SU-DHL-6 (cell line): Measurements from ENCODE around the gene IRF2.
A peak's percentile ranks its signal among the peaks of the same experiment; 100 is the strongest.

ENCODE experiments used
- H2AFZ ChIP-seq: fragments of 200-600 bp; sonication (generic); 2 replicates; pipeline ENCODE4 v1.6.1; 2014; ENCODE audit warnings: low read depth, mild to moderate bottlenecking, moderate library complexity, mixed read lengths, antibody characterized with exemption, low read length; ENCODE audit not compliant: severe bottlenecking
- H3F3A ChIP-seq: fragments of 200-600 bp; shearing (Covaris generic); 2 replicates; pipeline ENCODE4 v1.6.0; 2016; ENCODE audit warnings: antibody characterized with exemption, mild to moderate bottlenecking; ENCODE audit not compliant: insufficient read depth
- H3K27ac ChIP-seq: fragments of 200-600 bp; sonication (generic); 2 replicates; pipeline ENCODE4 v1.5.1; 2016; ENCODE audit warnings: low read depth, mild to moderate bottlenecking, low read length, moderate library complexity, mixed read lengths
- H3K27me3 ChIP-seq: fragments of 200-600 bp; sonication (generic), shearing (Covaris generic); 2 replicates; pipeline ENCODE4 v1.6.0; 2014; ENCODE audit warnings: mild to moderate bottlenecking, low read length
- H3K36me3 ChIP-seq: fragments of 200-600 bp; sonication (generic); 2 replicates; pipeline ENCODE4 v1.6.1; 2014; ENCODE audit warnings: mild to moderate bottlenecking, low read length, mixed read lengths
- H3K4me2 ChIP-seq: fragments of 300-600, 200-600 bp; shearing (Covaris generic), sonication (generic); 2 replicates; pipeline ENCODE4 v1.6.0; 2014; ENCODE audit warnings: low read length, low read depth, mild to moderate bottlenecking; ENCODE audit not compliant: poor library complexity, severe bottlenecking
- H3K4me3 ChIP-seq: fragments of 200-600 bp; sonication (generic); 2 replicates; pipeline ENCODE4 v1.5.1; 2014; ENCODE audit warnings: antibody characterized with exemption, low read length, mild to moderate bottlenecking, mixed read lengths; ENCODE audit not compliant: insufficient read depth, poor library complexity, severe bottlenecking
- H3K79me2 ChIP-seq: fragments of 200-600 bp; sonication (generic); 2 replicates; pipeline ENCODE4 v1.6.1; 2014; ENCODE audit warnings: mild to moderate bottlenecking, low read length, moderate library complexity; ENCODE audit not compliant: insufficient read depth
- H3K9ac ChIP-seq: fragments of 200-600 bp; sonication (generic); 2 replicates; pipeline ENCODE4 v1.7.0; 2014; ENCODE audit warnings: mild to moderate bottlenecking, low read length
- H3K9me2 ChIP-seq: fragments of 200-600 bp; sonication (generic); replicated peaks from 2 replicates; pipeline ENCODE4 v1.6.1; 2014; ENCODE audit warnings: low read length; ENCODE audit not compliant: insufficient read depth
- H3K9me3 ChIP-seq: fragments of 200-600 bp; sonication (generic); 2 replicates; pipeline ENCODE4 v1.6.1; 2014; ENCODE audit warnings: low read length, mixed read lengths; ENCODE audit not compliant: insufficient read depth
- H4K20me1 ChIP-seq: fragments of 200-600 bp; sonication (generic); 2 replicates; pipeline ENCODE4 v1.6.1; 2014; ENCODE audit warnings: low read depth, mild to moderate bottlenecking, antibody characterized with exemption, low read length, moderate library complexity, mixed read lengths
- CTCF ChIP-seq: fragments of 200-600 bp; sonication (generic); IDR thresholded peaks from one replicate; pipeline ENCODE4 v1.5.1; 2017; ENCODE audit warnings: antibody characterized with exemption, mild to moderate bottlenecking, low read length, moderate library complexity; ENCODE audit not compliant: insufficient read depth, poor library complexity, severe bottlenecking
- EZH2phosphoT487 ChIP-seq: fragments of 200-600 bp; sonication (generic), shearing (Covaris generic); conservative IDR thresholded peaks from 2 replicates; pipeline ENCODE4 v1.6.1; 2018; ENCODE audit warnings: mild to moderate bottlenecking, antibody characterized with exemption, low read length, moderate library complexity, mixed read lengths

The IRF2 gene

GRCh38 chr4:184396570-184397515 is 77.5 kb downstream of the IRF2 start:
- peaks cover 10% of the 10 kb centered on the region; the same call in 1 of the 2 replicates for H3K36me3 ChIP-seq
- H3K4me3 ChIP-seq: no peak overlapping the region
- peak overlapping the region; percentile 48 for H3K4me2 ChIP-seq

GRCh38 chr4:184395971-184396391 is 78.4 kb downstream of the IRF2 start:
- TF ChIP-seq EZH2phosphoT487 (no peak), CTCF (no peak)

More at GRCh38 chr4:184396570-184397515, 77.5 kb downstream of the IRF2 start:
- Histone ChIP-seq H3K79me2 (no peaks in the 10 kb centered on the region), H3F3A (no peaks in the 10 kb centered on the region; the same call in 1 of the 2 replicates), H3K9ac (no peak overlapping the region), H3K27ac (no peak overlapping the region), H3K27me3 (no peaks in the 10 kb centered on the region), H2AFZ (no peak overlapping the region), H3K9me2 (no peaks in the 10 kb centered on the region), H4K20me1 (no peaks in the 10 kb centered on the region), H3K9me3 (no peaks in the 10 kb centered on the region)
- TF ChIP-seq CTCF: no peak
- TF ChIP-seq EZH2phosphoT487: no peak

GRCh38 chr4:184395451-184395917 is 78.9 kb downstream of the IRF2 start:
- Histone ChIP-seq H3K9ac (no peak overlapping the region), H3K36me3 (peaks cover 10% of the 10 kb centered on the region; the same call in 1 of the 2 replicates), H3K4me2 (peak overlapping the region; percentile 48), H3K4me3 (peak overlapping the region; percentile 10), H3K79me2 (no peaks in the 10 kb centered on the region), H3K9me3 (no peaks in the 10 kb centered on the region), H2AFZ (no peak overlapping the region), H4K20me1 (no peaks in the 10 kb centered on the region), H3F3A (no peaks in the 10 kb centered on the region; the same call in 1 of the 2 replicates), H3K27me3 (no peaks in the 10 kb centered on the region), H3K9me2 (no peaks in the 10 kb centered on the region), H3K27ac (peak overlapping the region; percentile 34; the same call in 1 of the 2 replicates)
- TF ChIP-seq EZH2phosphoT487 (no peak), CTCF (no peak)

More at GRCh38 chr4:184395971-184396391, 78.4 kb downstream of the IRF2 start:
- H3K9me2 ChIP-seq: no peaks in the 10 kb centered on the region
- H3K9me3 ChIP-seq: no peaks in the 10 kb centered on the region
- H3K4me3 ChIP-seq: peak overlapping the region; percentile 10
- no peaks in the 10 kb centered on the region for H3K79me2 ChIP-seq
- peak overlapping the region; percentile 48 for H3K4me2 ChIP-seq
- no peak overlapping the region for H2AFZ ChIP-seq
- no peak overlapping the region for H3K9ac ChIP-seq
- H3K27ac ChIP-seq: peak overlapping the region; percentile 34; the same call in 1 of the 2 replicates
- peaks cover 10% of the 10 kb centered on the region; the same call in 1 of the 2 replicates for H3K36me3 ChIP-seq
- H3K27me3 ChIP-seq: no peaks in the 10 kb centered on the region
- H3F3A ChIP-seq: no peaks in the 10 kb centered on the region; the same call in 1 of the 2 replicates
- H4K20me1 ChIP-seq: no peaks in the 10 kb centered on the region
